GM12872 (cell line): ENCODE data around the gene TFPT.

Experiments
- CTCF ChIP-seq: IDR thresholded peaks from 3 replicates; pipeline ENCODE4 v1.5.1; 2011; ENCODE audit warnings: low read depth, mild to moderate bottlenecking, low read length, moderate library complexity; ENCODE audit not compliant: insufficient read depth

TFPT gene

GRCh38 chr19:54145541-54146158 lies 30.2 kb upstream of the TFPT start:
- TF ChIP-seq CTCF: no peak

- no peak for TF ChIP-seq CTCF
These were observed 26.8 kb upstream of the TFPT start for GRCh38 chr19:54142166-54142780.

GRCh38 chr19:54141356-54141755 lies 25.9 kb upstream of the TFPT start:
- TF ChIP-seq CTCF: no peak

- no peak for TF ChIP-seq CTCF
These were observed 23.2 kb upstream of the TFPT start for GRCh38 chr19:54138489-54139256.

GRCh38 chr19:54137699-54138488 lies 22.4 kb upstream of the TFPT start, which contains the start of gene CNOT3:
Gene CNOT3, plus strand, starts transcription at chr19:54137762. Its CDS starts 5,217 bp downstream, at chr19:54142979.
- TF ChIP-seq CTCF: no peak

- TF ChIP-seq CTCF: no peak
These were observed 21.6 kb upstream of the TFPT start for GRCh38 chr19:54136864-54137698.
